ENCODE measurements around the gene BCL11A. TPM values are rescaled to one million over a fixed set of nuclear protein-coding genes. Genes with fewer than 3 reads are reported as not detected.

Gene BCL11A
- total RNA-seq, 1 donor from 2014 or later: 29.8 TPM

GRCh38 chr2:60529136-60529784 is 24.2 kb downstream of the BCL11A start:
- Histone ChIP-seq H3K9ac (ENCODE audit: low read length) (no peak overlapping the region), H3K4me2 (ENCODE audit: low read length) (no peak overlapping the region), H3K9me3 (ENCODE audit: insufficient read depth, low read depth, low read length) (no peaks in the 10 kb centered on the region), H3K79me2 (ENCODE audit: insufficient read depth, low read length) (peaks cover 39% of the 10 kb centered on the region), H3K4me3 (ENCODE audit: insufficient read depth, low read depth, low read length) (no peak overlapping the region), H2AFZ (ENCODE audit: low read depth, low read length) (no peak overlapping the region), H3K27ac (ENCODE audit: low read depth, low read length) (no peak overlapping the region), H3K4me1 (ENCODE audit: insufficient read depth, low read length) (peaks cover 19% of the 10 kb centered on the region), H4K20me1 (ENCODE audit: insufficient read depth, low read length) (peaks cover 20% of the 10 kb centered on the region), H3K27me3 (ENCODE audit: insufficient read depth, low read length) (no peaks in the 10 kb centered on the region), H3K36me3 (ENCODE audit: insufficient read depth, low read length) (no peaks in the 10 kb centered on the region)
- TF ChIP-seq EZH2 (IDR thresholded peaks at IDR 0.05; ENCODE audit: insufficient read depth, low read length) (no peak), CTCF (IDR thresholded peaks at IDR 0.05; ENCODE audit: insufficient read depth, low read depth, low read length) (no peak)
- DNase-seq (ENCODE audit: low read depth) (no peak), FAIRE-seq (no peak)
- Mint-ChIP-seq H3K27ac (ENCODE audit: unreplicated experiment) (peak overlapping the region; percentile 21), H3K4me3 (ENCODE audit: unreplicated experiment) (no peak overlapping the region), H3K4me1 (ENCODE audit: low read depth, unreplicated experiment) (peaks cover 65% of the 10 kb centered on the region), H3K27me3 (ENCODE audit: low read depth, unreplicated experiment) (no peaks in the 10 kb centered on the region), H3K36me3 (ENCODE audit: low read depth, unreplicated experiment) (peaks cover 14% of the 10 kb centered on the region), H3K9me3 (ENCODE audit: unreplicated experiment) (no peaks in the 10 kb centered on the region)

GRCh38 chr2:60528281-60529020 is 25.0 kb downstream of the BCL11A start:
- no peak overlapping the region for H3K9ac ChIP-seq (ENCODE audit: low read length)
- H3K4me3 ChIP-seq (ENCODE audit: insufficient read depth, low read depth, low read length): no peak overlapping the region
- TF ChIP-seq CTCF (IDR thresholded peaks at IDR 0.05; ENCODE audit: insufficient read depth, low read depth, low read length) (no peak), EZH2 (IDR thresholded peaks at IDR 0.05; ENCODE audit: insufficient read depth, low read length) (no peak)
- peak overlapping the region; percentile 21 for H3K27ac Mint-ChIP-seq (ENCODE audit: unreplicated experiment)
- no peak for FAIRE-seq
- H3K79me2 ChIP-seq (ENCODE audit: insufficient read depth, low read length): peaks cover 36% of the 10 kb centered on the region
- no peaks in the 10 kb centered on the region for H3K27me3 ChIP-seq (ENCODE audit: insufficient read depth, low read length)
- no peaks in the 10 kb centered on the region for H3K36me3 ChIP-seq (ENCODE audit: insufficient read depth, low read length)
- no peak overlapping the region for H3K27ac ChIP-seq (ENCODE audit: low read depth, low read length)
- no peak overlapping the region for H3K4me3 Mint-ChIP-seq (ENCODE audit: unreplicated experiment)
- H4K20me1 ChIP-seq (ENCODE audit: insufficient read depth, low read length): peaks cover 14% of the 10 kb centered on the region
- no peak overlapping the region for H3K4me2 ChIP-seq (ENCODE audit: low read length)
- peaks cover 17% of the 10 kb centered on the region for H3K4me1 ChIP-seq (ENCODE audit: insufficient read depth, low read length)
- peaks cover 62% of the 10 kb centered on the region for H3K4me1 Mint-ChIP-seq (ENCODE audit: low read depth, unreplicated experiment)
- no peaks in the 10 kb centered on the region for H3K27me3 Mint-ChIP-seq (ENCODE audit: low read depth, unreplicated experiment)
- peaks cover 14% of the 10 kb centered on the region for H3K36me3 Mint-ChIP-seq (ENCODE audit: low read depth, unreplicated experiment)
- no peak overlapping the region for H2AFZ ChIP-seq (ENCODE audit: low read depth, low read length)
- no peaks in the 10 kb centered on the region for H3K9me3 Mint-ChIP-seq (ENCODE audit: unreplicated experiment)
- no peak for DNase-seq (ENCODE audit: low read depth)
- H3K9me3 ChIP-seq (ENCODE audit: insufficient read depth, low read depth, low read length): no peaks in the 10 kb centered on the region

- H3K27ac Mint-ChIP-seq (ENCODE audit: unreplicated experiment): peak overlapping the region; percentile 3
- Histone ChIP-seq H3K36me3 (ENCODE audit: insufficient read depth, low read length) (no peaks in the 10 kb centered on the region), H3K4me2 (ENCODE audit: low read length) (no peak overlapping the region), H3K4me3 (ENCODE audit: insufficient read depth, low read depth, low read length) (no peak overlapping the region), H3K27me3 (ENCODE audit: insufficient read depth, low read length) (no peaks in the 10 kb centered on the region), H3K9ac (ENCODE audit: low read length) (no peak overlapping the region), H4K20me1 (ENCODE audit: insufficient read depth, low read length) (peaks cover 14% of the 10 kb centered on the region), H3K27ac (ENCODE audit: low read depth, low read length) (no peak overlapping the region), H2AFZ (ENCODE audit: low read depth, low read length) (no peak overlapping the region), H3K4me1 (ENCODE audit: insufficient read depth, low read length) (peaks cover 11% of the 10 kb centered on the region), H3K79me2 (ENCODE audit: insufficient read depth, low read length) (peaks cover 36% of the 10 kb centered on the region), H3K9me3 (ENCODE audit: insufficient read depth, low read depth, low read length) (no peaks in the 10 kb centered on the region)
- no peaks in the 10 kb centered on the region for H3K27me3 Mint-ChIP-seq (ENCODE audit: low read depth, unreplicated experiment)
- H3K9me3 Mint-ChIP-seq (ENCODE audit: unreplicated experiment): no peaks in the 10 kb centered on the region
- H3K4me1 Mint-ChIP-seq (ENCODE audit: low read depth, unreplicated experiment): peaks cover 55% of the 10 kb centered on the region
- no peak for FAIRE-seq
- no peak for DNase-seq (ENCODE audit: low read depth)
- H3K36me3 Mint-ChIP-seq (ENCODE audit: low read depth, unreplicated experiment): peaks cover 14% of the 10 kb centered on the region
- no peak for TF ChIP-seq EZH2 (IDR thresholded peaks at IDR 0.05; ENCODE audit: insufficient read depth, low read length)
- no peak overlapping the region for H3K4me3 Mint-ChIP-seq (ENCODE audit: unreplicated experiment)
These were observed 25.7 kb downstream of the BCL11A start for GRCh38 chr2:60527762-60528161.
